Esophagus muscularis mucosa (tissue), 4 donors: ENCODE data around the gene SLC35E2B.

Experiments
- EP300 ChIP-seq: sonication (generic); formaldehyde crosslinking; IDR thresholded peaks from one replicate; pipeline ENCODE4 v1.6.1; 2017; ENCODE audit warnings: antibody characterized with exemption
- POLR2A ChIP-seq: fragments of 450-650 bp; IDR thresholded peaks from one replicate; pipeline ENCODE4 v1.6.1; 2017; ENCODE audit warnings: antibody characterized with exemption, moderate library complexity, mild to moderate bottlenecking, low read depth
- POLR2AphosphoS5 ChIP-seq, 2 donors: sonication (generic); formaldehyde crosslinking; IDR thresholded peaks; one replicate each; pipeline ENCODE4 v1.6.1; 2017; ENCODE audit warnings: antibody characterized with exemption in 2 of 2
- TF ChIP-seq, protein P1 (sequence below), 3 experiments: fragments of 200-600 bp in 2 of 3; fragments of 450-650 bp in 1 of 3; sonication (generic) in 2 of 3; IDR thresholded peaks; one replicate each; pipeline ENCODE4 v1.5.1; 2017 to 2019; ENCODE audit warnings: antibody characterized with exemption in 3 of 3, mild to moderate bottlenecking in 2 of 3, moderate library complexity in 1 of 3

DNA sequence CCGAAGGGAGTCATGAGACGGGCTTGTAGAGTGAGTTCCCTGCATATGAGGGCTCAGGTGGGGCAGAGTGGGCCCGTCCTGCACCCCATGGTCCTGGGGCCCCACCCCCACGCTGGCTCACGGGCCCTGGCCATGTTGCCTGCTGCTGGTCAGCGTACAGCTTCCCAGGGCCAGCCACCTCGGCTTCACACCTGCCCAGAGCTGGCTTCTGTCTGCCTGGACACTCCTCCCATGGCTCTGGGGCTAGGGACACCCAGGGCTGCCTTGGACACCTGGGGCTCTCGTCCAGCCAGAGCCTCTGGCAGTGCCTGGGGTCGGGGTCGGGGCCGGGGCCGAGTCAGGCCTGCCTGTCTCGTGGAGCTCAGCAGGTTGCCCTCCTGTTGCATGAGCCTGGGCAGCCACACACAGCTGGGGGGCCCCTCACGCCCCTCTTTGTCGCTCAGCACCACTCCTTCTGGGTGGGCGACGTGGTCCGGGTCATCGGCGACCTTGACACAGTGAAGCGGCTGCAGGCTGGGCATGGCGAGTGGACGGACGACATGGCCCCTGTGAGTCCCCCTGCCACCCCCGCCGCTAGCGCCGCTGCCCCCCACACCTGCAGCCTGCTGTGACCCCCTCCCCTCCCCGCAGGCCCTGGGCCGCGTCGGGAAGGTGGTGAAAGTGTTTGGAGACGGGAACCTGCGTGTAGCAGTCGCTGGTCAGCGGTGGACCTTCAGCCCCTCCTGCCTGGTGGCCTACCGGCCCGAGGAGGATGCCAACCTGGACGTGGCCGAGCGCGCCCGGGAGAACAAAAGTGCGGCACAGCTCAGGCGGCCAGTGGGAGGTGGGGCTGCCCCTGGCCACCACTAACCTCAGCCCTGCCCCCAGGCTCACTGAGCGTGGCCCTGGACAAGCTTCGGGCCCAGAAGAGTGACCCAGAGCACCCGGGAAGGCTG lies 66.1 kb downstream of the SLC35E2B start:
- TF ChIP-seq POLR2AphosphoS5 (IDR thresholded peaks at IDR 0.05): no peak
- TF ChIP-seq, protein P1, sequence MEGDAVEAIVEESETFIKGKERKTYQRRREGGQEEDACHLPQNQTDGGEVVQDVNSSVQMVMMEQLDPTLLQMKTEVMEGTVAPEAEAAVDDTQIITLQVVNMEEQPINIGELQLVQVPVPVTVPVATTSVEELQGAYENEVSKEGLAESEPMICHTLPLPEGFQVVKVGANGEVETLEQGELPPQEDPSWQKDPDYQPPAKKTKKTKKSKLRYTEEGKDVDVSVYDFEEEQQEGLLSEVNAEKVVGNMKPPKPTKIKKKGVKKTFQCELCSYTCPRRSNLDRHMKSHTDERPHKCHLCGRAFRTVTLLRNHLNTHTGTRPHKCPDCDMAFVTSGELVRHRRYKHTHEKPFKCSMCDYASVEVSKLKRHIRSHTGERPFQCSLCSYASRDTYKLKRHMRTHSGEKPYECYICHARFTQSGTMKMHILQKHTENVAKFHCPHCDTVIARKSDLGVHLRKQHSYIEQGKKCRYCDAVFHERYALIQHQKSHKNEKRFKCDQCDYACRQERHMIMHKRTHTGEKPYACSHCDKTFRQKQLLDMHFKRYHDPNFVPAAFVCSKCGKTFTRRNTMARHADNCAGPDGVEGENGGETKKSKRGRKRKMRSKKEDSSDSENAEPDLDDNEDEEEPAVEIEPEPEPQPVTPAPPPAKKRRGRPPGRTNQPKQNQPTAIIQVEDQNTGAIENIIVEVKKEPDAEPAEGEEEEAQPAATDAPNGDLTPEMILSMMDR (IDR thresholded peaks at IDR 0.05): no peak
- no peak for TF ChIP-seq POLR2A
- no peak for TF ChIP-seq EP300
